Pancreas (tissue), 10 donors: Measurements from ENCODE around the gene SEMG1. TPM values are rescaled to one million over a fixed set of nuclear protein-coding genes. Genes with fewer than 3 reads are reported as not detected.

Experiments used
- ATAC-seq, 4 donors: fragments of 200-7000 bp; cut with Tn5 transposase; one replicate each; pipeline versions ENCODE4 v1.8.0 to v1.9.1; 2020; ENCODE audit warnings: mild to moderate bottlenecking in 4 of 4, moderate library complexity in 4 of 4
- DNase-seq, 6 donors: peaks; one replicate each; pipeline ENCODE4 v3.0.0-alpha.2; 2020
- FAIRE-seq: peaks from 2 replicates; lab custom pipeline; 2012; peaks lifted over from hg19 to GRCh38; lab: Jason Lieb, UNC
- H3K27ac ChIP-seq, 4 donors: fragments of 200-600 bp; sonication (generic); 1 replicate in 3 of 4; 2 replicates in 1 of 4; pipeline versions ENCODE4 v1.5.0 to v1.8.0; 2020
- H3K27me3 ChIP-seq, 4 donors: fragments of 200-600 bp; one replicate each; pipeline ENCODE4 v1.8.0; 2021
- H3K36me3 ChIP-seq, 3 donors: fragments of 200-600 bp; sonication (generic) in 1 of 3; one replicate each; pipeline versions ENCODE4 v1.5.0 to v1.8.0; 2020 to 2021
- H3K4me1 ChIP-seq, 3 donors: fragments of 200-600 bp; one replicate each; pipeline ENCODE4 v1.8.0; 2021
- H3K4me3 ChIP-seq, 4 donors: fragments of 200-600 bp; sonication (generic) in 2 of 4; one replicate each; pipeline versions ENCODE4 v1.5.0 to v1.8.0; 2020 to 2021
- H3K9me3 ChIP-seq, 4 donors: fragments of 200-600 bp; one replicate each; pipeline ENCODE4 v1.8.0; 2021
- CTCF ChIP-seq, 4 donors: fragments of 200-600 bp; sonication (generic) in 3 of 4; IDR thresholded peaks; one replicate each; pipeline versions ENCODE4 v1.5.0 to v1.8.0; 2021; ENCODE audit warnings: antibody characterized with exemption in 4 of 4
- WGBS, 2 donors: extraction: QIAGEN DNeasy Blood & Tissue Kit; methylation state at CpG; one replicate each; pipeline ENCODE4 v1.1.7; 2013; 5-methylcytosine and 5-hydroxymethylcytosine counted together
- intact Hi-C, 3 donors: fragments of 100-400 bp; cut with DNase I; formaldehyde crosslinking; loops; one replicate each; pipeline versions ENCODE4 v1.11.1 to v1.14.2; 2022
- polyA plus RNA-seq, 2 donors: library from polyadenylated mRNA; stranded (reverse); fragments of 200-250 nt; gene quantifications; one replicate each; pipeline ENCODE4 v1.2.3, GENCODE V29; 2013
- total RNA-seq, 6 donors: library from RNA; stranded (reverse); fragmentation: NEBNext Ultra II Directional in 4 of 6; extraction: Animal tissue kit (Norgen Biotek cat#: 25700) in 4 of 6; gene quantifications; one replicate each; pipeline versions ENCODE4 v1.2.1 to v1.2.4, GENCODE V29; 2021 to 2023
- donor health status: healthy with polysubstance abuse.
- donor health status: DM: no; HTN: no; CAD: no; lungs with moderate emphysema.
- donor health status: DM: no; HTN: no; CAD: no.
- donor health status: control.
- donor health status: control.
- donor health status: Bipolar disorder and iron deficiency.
- donor health status: DM: yes; HTN: yes; CAD: no.
- donor health status: DM: no; HTN: no; CAD: no.
- donor health status: DM: no; HTN: no; CAD: no.
- donor health status: DM: yes; HTN: yes; CAD: no.

Gene SEMG1
- total and polyA plus RNA-seq, 8 donors: not detected

GRCh38 chr20:45218636-45219035, 11.8 kb downstream of the SEMG1 start:
- FAIRE-seq (no peak), DNase-seq (no peak), ATAC-seq (no peak)
- WGBS, 2 donors: 84 to 88% methylated on average over 2 of the region's 2 CpGs
- intact Hi-C loops: no loop called here
- Histone ChIP-seq H3K27ac (no peak overlapping the region), H3K4me3 (no peak overlapping the region), H3K9me3 (no peaks in the 10 kb centered on the region), H3K27me3 (peaks cover 0 to 8% (median 0%) of the 10 kb centered on the region in 4 donors), H3K36me3 (no peaks in the 10 kb centered on the region), H3K4me1 (no peaks in the 10 kb centered on the region)
- no peak for TF ChIP-seq CTCF (IDR thresholded peaks at IDR 0.05)

- WGBS, 2 donors: 82 to 86% methylated on average over 4 of the region's 4 CpGs
These were observed 14.2 kb downstream of the SEMG1 start, which contains the start of gene SEMG2 for GRCh38 chr20:45221076-45221475. Gene SEMG2 (plus strand): TSS chr20:45221373. CDS start chr20:45221390, 17 bp downstream.

GRCh38 chr20:45223136-45223535, 16.3 kb downstream of the SEMG1 start:
- Histone ChIP-seq H3K9me3 (no peaks in the 10 kb centered on the region), H3K36me3 (no peaks in the 10 kb centered on the region), H3K4me3 (no peak overlapping the region), H3K27me3 (peaks cover 0 to 12% (median 0%) of the 10 kb centered on the region in 4 donors), H3K4me1 (no peaks in the 10 kb centered on the region), H3K27ac (no peak overlapping the region)
- ATAC-seq: no peak
- no peak for DNase-seq
- no peak for TF ChIP-seq CTCF (IDR thresholded peaks at IDR 0.05)
- intact Hi-C loops: no loop called here
- no peak for FAIRE-seq

More at GRCh38 chr20:45221076-45221475, 14.2 kb downstream of the SEMG1 start, which contains the start of gene SEMG2:
- no peak for FAIRE-seq
- Histone ChIP-seq H3K27ac (no peak within 1 kb of the TSS), H3K4me1 (no peaks in the 10 kb centered on the region), H3K36me3 (no peaks in the 10 kb centered on the region), H3K4me3 (no peak within 1 kb of the TSS), H3K27me3 (peaks cover 0 to 12% (median 0%) of the 10 kb centered on the region in 4 donors), H3K9me3 (no peaks in the 10 kb centered on the region)
- no peak for TF ChIP-seq CTCF (IDR thresholded peaks at IDR 0.05)
- intact Hi-C loops: no loop called here
- no peak for ATAC-seq
- no peak for DNase-seq

GRCh38 chr20:45226287-45226686, 19.5 kb downstream of the SEMG1 start:
- FAIRE-seq (no peak), DNase-seq (no peak), ATAC-seq (no peak)
- TF ChIP-seq CTCF (IDR thresholded peaks at IDR 0.05): no peak
- Histone ChIP-seq H3K36me3 (no peaks in the 10 kb centered on the region), H3K27me3 (peaks cover 0 to 4% (median 0%) of the 10 kb centered on the region in 4 donors), H3K4me3 (no peak overlapping the region), H3K27ac (no peak overlapping the region), H3K4me1 (peaks cover 0 to 6% (median 0%) of the 10 kb centered on the region in 3 donors), H3K9me3 (no peaks in the 10 kb centered on the region)
- intact Hi-C loops: no loop called here
- WGBS, 2 donors: 76% methylated on average over 1 of the region's 1 CpG

- Histone ChIP-seq H3K9me3 (no peaks in the 10 kb centered on the region), H3K4me3 (no peak overlapping the region), H3K27me3 (peaks cover 0 to under 1% (median 0%) of the 10 kb centered on the region in 4 donors), H3K4me1 (peaks cover 0 to 6% (median 0%) of the 10 kb centered on the region in 3 donors), H3K36me3 (no peaks in the 10 kb centered on the region), H3K27ac (no peak overlapping the region)
- FAIRE-seq (no peak), ATAC-seq (peak; percentile 58 to 84 (median 77)), DNase-seq (peak; percentile 24 to 82 (median 56))
- intact Hi-C loops: no loop called here
- TF ChIP-seq CTCF (IDR thresholded peaks at IDR 0.05): peak in 3 of 4 donors; percentile 30 to 38 (median 34)
- 47% methylated on average over 18 of the region's 18 CpGs for WGBS, 2 donors
These were observed 22.6 kb downstream of the SEMG1 start for GRCh38 chr20:45229264-45230056.
